NOMO-1 treated with DMSO at 0.1 percent for 48 hours (cell line): Measurements from ENCODE around the gene CHST15.

Experiments
- DNase-seq: peaks from one replicate; lab custom pipeline; 2025; ENCODE audit not compliant: unreplicated experiment; lab: John Stamatoyannopoulos, UW

CHST15 gene

DNA sequence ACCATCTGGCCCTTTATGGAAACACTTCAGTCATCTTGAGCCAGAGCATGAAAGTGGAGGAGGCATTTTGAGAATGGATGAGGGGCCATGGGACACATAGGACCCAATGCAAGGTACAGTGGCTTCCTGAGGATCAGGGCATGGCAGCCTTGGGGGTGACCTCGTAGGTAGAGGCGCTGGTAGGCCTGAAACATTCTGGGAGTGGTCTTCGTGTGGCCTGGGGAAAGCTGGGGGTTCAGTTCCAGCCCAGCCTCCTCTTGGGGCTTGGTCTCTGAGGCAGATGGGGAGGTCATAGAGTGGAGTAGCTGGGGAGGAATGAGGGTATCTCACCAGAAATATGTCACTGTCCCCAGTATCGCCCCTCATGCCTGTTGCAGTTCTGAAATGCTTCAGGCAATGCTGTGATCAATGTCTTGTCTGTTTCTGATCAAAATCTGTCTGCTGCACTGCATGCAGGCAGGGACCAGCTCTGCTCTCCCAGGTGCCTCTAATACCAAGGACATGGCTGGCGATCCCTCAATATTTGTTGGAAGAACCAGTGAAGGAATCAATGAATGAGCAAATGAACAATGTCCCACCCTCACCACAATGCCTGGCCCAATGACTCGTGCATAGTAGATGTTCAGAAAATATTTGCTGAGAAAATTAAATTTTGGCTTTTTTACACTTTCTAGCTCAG, 90.9 kb downstream of the CHST15 start:
- no peak for DNase-seq

DNA sequence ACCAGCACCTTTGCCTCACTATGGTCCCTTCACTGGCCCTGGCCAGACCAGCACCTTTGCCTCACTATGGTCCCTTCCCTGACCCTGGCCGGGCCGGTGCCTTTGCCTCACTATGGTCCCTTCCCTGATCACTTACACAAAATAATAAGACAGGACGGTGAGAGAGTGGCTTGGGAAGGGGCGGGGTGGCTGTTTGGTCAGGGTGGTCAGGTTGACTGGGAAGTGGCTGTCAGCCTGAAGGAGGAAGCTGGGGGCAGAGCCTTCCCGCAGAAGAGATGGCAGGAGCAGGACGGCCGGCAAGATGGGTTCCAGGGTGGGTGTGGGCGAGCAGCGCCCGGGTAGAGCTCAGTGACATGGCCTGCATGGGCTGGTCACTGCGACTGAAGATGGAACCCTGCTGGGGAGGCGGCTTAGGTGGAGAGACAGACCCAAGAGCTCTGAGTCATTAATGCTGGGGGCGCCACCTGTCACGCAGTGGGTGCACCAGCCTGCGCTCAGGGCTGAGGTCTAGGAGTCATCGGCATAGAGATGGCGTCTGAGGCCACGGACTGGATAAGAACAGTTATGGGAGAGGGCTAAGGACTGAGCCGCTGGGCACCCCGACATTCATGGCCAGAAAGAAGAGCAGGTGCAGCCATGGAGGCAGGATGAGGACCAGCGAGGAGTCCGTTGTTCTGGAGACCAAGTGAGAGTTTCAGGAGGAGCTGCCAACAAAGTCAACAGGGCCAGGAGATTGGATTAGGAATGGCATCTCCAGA, 91.8 kb downstream of the CHST15 start:
- DNase-seq: no peak

DNA sequence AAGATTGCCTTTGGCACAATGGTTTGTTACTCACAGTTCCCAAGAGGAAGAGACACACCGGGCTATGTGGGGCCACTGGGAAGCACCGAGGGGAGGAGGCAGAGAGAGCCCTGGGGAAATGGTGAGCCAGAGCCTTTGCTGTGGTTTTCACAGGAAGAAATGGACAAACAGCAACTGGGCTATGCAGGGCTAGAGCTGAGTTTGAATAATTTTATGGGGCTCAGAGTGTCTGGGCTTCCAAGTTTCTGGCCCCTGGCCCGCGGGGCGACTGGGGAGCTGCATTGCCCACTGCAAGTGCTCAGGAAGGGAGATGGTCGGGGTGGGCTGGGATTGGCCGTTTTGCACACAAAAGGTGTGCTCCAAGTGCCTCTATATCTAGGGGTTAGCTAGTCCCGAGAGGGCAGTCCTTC, 92.6 kb downstream of the CHST15 start:
- DNase-seq: no peak

DNA sequence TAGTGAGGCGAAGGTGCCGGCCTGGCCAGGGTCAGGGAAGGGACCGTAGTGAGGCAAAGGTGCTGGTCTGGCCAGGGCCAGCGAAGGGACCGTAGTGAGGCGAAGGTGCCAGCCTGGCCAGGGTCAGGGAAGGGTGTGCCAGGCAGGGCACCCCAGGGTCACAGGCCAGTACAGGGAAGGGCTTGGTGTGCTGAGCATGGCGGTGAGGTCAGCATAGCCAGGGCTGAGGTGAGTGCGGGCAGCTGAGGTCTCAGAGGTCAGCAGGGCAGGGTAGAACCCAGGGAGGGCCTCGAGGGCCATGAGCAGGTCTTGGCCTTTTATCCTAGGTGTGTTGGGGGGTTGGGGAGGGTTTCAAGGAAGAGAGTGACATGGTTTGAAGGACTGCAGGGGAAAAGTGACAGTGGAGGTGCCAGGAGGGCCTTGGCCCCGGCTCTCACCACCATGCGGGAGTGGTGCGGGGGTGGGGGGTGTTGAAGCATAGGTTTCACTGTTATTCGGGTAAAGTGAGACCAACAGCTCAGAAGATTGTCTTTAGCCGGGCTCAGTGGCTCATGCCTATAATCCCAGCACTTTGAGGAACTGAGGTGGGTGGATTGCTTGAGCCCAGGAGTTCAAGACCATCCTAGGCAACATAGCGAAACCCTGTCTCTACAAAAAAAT, 93.3 kb downstream of the CHST15 start:
- DNase-seq: no peak

DNA sequence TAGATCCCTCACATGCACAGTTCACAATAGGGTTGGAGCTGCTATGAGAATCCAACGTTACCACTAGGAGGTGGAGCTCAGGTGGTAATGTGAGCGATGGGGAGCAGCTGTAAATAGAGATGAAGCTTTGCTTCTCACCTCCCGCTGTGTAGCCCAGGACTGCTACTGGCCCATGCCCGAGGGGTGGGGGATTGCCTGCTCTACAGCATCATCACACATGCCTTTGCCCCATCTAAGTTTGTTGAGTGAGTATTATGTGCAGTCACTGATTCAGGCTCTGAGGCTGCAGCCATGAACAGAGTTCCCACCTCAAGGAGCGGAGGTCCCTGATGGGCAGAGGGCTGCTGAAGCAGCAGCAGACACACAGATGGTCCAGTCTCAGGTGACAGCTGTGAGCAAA, 94.1 kb downstream of the CHST15 start:
- DNase-seq: no peak

DNA sequence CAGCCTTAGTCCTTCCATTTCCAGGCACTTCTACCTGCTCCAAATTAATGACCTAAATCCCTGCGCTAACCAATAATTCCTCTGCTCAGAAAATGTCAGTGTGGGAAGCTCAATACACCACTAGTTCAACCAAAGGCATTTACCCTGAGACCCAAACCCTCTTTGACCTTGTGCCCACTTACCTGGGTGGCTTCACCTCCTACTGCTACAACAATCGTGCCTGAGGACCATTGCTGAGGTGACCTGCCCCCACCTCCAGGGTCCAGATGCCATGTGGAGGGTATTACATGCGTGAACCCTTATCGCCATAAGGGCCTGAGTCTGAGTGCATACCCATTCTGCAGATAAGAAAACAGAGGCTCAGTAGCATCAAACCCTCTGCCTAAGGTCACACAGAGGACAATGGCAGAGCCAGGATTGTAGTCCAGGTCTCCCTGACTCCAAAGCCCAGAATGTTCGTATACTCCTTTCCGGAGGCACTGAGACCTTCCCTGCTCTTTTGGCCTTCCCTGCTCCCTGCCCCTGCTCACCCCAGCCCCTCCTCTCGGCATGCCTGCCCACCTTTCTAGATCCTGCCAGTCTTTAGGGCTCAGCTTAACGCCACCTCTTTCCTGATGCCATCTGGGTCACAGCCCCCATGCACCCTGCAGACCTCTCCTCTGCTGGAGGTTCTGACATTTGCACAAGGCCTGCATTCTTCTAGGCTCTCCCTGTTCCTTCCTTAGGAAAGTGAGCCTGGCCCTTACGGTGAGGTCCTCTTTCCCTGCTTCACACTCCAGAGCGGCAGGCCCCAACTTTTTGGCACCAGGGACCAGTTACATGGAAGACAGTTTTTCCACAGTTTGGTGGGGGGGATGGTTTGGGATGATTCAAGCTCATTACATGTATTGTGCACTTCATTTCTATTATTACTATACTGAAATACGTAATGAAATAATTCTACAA, 94.9 kb downstream of the CHST15 start:
- DNase-seq: no peak

DNA sequence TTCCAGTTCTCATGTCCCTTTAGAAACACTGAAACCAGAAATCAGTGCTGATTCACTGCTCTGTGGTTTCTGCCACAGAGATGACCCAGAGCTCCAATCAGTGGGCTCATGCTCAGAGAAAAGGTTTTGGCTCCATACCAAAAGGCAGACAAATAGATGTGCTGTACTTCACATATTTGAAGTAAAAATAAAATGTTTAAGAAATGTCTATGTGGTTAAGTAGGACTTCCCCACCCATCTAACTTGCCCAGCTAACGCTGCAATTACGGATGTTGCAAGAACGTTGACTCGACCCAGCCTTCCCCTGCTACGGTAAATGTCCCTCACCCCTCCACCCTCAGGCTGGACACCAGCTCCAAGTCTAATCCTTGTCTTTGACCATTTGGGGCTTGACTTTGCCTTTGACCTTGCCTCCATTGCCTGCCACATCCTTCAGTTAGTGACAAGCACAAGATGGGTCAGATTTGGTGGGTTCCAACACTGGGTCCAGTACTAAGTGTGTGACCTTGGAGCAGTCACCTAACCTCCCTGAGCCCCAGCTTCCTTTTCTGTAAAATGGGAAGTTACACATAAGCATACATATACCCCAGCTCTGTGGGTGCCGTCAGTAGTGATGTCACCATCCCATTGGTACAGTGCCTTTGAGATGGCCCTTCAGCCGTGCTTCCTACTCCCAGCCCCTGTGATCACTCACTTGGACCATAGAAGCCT, 95.8 kb downstream of the CHST15 start:
- DNase-seq: peak; percentile 98

DNA sequence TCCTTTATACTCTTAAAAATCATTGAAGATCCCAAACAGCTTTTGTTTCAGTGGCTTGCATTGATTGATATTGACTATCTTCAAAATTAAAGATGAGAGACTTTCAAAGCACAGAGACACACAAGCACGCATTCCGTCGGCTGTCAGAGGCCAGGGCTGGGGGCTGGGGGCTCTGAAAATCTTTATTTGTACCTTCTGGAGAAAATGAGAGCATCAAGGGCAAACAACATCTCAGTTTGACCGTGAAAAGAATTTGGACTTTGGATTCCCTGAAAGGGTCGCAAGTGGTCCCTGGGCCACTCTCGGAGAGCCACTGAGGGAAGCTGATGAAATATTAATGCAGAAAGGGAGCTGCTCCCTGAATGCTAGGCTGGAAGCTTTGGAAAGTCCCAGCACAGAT, 96.4 kb downstream of the CHST15 start:
- DNase-seq: no peak

DNA sequence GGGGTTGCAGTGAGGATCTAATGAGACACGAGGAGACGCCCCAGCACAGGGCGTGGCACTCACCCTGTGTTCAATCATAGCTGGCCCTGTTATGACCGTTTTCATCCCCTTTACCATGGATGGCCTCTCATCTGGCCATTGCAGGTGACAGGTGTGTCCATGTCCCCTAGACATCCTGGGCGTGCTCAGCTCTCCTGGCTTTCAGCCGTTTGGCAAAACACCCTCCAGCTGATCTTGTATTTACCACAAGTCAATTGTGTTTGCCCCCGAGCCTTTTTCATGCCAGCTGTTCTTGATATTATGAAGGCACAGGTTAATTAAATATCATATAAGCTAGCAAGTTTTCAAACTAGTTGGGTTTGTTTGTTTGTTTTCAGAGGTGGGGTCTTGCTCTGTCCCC, 97.1 kb downstream of the CHST15 start:
- no peak for DNase-seq

DNA sequence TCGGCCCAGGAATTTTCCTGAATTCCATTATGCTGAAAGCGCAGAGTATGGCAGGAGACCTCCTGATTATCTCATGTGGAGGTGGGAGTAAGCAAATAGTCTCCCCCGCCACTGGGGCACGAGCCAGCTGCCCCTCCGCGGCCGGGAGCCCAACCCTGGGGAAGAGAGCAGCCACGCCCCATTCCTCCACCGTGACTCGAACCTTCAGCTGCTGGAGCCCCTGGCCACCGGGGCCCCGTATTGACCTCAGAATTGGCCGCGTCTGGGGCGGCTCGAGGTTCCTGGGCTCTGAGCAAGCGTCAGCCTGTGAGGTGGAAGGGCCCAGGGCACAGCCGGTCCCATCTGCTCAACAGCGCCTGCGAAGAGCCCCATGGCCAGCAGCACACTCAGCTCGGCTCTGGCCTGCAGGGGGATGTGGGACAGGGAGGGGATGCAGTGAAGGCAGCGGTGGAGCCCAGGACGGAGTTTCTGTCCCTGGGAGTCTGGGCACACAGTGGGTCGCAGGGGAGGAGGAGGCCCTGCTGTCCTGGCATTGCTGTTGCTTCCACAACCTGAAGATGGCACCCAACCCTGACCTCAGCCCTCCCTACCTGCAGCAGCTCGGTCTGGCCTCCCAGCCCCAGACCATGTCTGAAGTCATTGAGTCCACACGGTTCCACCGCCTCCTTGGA, 97.8 kb downstream of the CHST15 start:
- DNase-seq: peak; percentile 26

DNA sequence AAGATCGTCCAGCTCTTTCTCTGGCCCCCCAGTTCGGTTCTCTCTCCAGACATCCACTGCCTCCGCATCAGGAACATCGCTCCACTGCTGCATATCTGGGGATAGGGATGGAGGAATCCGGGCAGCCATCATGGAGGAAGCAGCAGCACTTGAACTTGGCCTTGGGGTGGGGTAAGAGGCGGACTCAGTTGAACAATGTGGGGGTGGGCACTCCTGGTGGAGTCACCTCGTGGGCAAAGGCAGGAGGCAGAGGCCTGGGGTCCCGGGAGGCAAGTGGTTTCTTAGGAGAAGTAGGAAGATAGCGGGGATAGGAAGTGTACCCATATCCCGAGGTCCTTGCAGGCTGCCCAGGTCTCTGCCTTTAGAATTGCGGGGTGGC, 98.3 kb downstream of the CHST15 start:
- no peak for DNase-seq

DNA sequence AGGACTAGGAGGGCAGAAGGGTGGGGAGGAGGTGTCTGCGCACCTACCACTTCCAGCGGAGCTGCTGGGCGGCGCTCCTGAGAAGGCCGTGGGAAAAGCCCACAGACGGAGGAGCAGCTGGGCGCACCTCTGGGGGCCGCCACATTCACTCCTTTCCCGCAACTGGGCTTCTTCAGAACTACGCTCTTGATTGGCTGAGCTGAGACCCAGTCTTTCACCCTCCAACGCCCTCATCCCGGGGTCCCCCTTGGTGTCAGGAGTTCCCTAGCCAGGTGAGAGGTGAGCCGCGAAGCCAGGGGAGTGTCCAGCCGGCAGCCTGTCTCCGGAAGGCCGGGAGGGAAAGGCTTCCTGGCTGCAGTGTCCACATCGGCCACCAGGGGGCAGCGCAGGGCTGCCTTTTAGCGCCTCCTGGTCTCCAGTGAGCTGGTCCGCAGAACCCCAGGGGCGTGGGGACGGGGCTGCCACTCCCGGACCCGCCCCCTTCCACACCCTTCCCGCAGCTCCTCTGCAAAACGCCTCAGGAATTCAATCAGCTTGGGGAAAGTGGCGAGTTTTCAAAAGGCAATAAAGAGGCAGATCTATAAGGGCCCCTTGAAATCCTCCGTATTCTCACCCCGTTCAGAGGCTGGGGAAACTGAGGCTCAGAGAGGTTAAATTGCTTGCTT, 98.8 kb downstream of the CHST15 start:
- peak; percentile 35 for DNase-seq

DNA sequence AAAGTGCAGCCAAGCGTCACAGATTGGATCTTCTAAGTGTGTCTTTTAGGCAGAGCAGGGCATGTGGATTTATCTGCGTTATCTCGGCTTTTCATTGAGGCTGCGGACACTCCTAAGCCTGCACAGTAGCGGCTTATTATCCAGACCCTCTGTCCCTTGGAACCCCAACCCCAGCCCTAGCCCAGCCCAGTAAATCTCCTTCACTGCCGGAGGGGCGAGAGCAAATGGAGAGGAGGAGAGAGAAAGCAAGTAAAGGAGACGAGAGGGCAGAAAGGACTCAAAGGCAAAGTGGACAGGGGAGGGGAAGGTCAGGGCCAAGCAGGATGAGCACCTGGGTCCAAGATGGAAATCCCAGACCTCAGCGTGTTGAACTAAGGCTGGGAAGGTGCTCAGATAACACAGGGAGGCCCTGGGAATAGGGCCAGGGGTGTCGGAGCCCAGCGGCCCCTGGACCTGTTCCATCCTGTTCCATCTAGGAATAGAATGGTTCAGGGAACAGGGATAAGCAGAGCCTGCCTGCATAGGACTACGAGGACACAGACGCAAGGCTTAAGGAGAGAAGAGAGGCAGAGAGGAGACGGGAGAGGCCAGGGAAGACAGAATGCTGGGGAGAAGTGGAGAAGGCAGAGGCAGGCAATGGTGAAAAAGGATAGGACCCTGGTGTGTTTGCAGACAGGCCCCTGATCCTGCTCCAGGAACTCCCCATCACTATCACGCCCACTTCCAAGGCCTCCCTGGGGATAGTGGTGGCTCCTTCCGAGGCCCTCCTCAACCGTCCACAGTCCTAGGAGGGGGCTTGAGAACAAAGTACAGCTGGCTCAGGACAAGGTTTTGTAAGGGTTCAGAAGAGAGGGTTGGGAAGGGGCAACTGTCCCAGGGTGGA, 99.6 kb downstream of the CHST15 start:
- DNase-seq: no peak

DNA sequence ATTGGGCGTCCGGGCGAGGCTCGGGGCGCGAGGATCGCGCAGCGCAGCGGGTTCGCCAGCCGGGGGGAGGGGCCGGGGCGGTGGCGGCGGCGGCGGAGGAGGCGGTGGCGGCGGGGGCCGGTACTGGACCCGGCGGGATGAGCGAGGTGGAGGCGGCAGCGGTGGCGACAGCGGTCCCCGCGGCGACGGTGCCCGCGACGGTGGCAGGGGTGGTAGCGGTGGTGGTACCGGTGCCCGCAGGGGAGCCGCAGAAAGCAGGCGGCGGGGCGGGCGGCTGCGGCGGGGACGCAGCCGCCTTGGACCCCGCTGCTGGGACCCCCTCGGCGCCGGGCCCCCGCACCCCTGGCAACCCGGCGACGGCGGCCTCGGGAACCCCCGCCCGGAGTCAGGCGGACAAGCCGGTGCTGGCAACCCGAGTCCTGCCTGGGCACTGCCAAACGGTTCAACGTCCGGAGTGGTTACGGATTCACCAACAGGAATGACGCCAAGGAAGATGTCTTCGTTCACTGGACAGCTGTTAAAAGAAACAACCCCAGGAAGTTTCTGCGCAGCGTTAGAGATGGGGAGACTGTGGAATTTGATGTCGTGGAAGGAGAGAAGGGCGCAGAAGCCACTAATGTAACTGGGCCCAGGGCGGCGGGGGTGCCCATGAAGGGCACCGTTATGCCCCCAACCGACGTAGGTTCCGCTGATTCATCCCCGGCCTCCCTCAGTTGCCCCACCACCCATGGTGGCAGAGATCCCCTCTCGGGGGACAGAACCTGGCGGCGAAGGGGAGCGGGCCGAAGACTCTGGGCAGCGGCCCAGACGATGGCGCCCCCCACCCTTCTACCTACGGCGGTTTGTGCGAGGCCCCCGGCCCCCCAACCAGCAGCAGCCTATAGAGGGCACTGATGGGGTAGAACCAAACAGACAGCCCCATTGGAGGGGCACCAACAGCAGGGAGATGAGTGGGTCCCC, 101.5 kb downstream of the CHST15 start:
- DNase-seq: no peak

DNA sequence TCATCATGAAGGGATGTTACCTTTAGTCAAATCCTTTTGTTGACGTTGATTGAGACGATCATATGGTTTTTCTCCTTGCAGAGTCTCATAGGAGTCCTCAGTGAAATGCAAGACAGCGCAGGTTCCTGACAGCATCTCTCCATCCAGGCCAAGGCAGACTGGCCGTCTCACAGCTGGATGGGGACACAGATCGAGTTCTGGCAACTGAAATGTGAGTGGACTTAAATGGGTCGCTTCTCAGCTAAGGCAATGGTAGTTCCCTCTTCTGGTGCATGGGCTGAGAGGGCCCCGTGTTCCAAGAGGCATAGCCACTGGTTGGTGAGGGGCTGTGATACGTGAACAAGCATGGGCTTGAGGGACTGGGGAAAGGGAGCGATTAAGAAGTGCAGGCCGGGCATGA, 102.5 kb downstream of the CHST15 start:
- DNase-seq: no peak

DNA sequence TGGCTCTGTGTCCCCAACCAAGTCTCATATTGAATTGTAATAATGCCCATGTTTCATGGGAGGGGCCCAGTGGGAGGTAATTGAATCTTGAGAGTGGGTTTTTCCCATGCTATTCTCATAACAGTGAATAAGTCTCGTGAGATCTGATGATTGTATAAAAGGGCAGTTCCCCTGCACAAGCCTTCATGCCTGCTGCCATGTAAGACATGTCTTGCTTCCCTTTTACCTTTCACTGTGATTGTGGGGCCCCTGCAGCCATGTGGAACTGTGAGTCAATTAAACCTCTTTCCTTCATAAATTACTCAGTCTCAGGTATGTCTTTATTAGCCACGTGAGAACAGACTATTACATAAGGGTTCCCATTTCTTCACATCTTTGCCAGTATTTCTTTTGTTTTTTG, 104.7 kb downstream of the CHST15 start:
- no peak for DNase-seq

DNA sequence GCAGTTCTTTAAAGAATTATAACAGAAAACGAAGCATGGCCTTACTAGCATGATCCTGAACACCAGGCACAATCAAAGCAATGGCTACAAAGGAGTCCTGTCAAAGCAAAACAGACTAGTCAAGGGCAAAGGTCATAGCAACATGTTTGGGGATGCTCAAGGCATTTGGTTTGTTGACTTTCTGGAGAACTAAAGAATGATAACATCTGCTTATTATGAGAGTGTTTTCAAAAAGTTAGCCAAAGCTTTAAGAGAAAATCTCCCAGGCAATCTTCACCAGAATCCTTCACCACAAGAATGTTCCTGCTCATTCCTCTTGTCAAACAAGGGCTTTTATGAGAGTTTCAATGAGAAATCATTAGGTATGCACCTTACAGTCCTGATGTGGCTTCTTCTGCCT, 106.7 kb downstream of the CHST15 start:
- DNase-seq: no peak
